ENCODE measurements around the gene CORIN.
"Not testable (repeated sequence)": the region's sequence is repeated elsewhere in the genome, so short reads cannot be mapped to it uniquely, and the experiment has no call there.

CORIN gene

DNA sequence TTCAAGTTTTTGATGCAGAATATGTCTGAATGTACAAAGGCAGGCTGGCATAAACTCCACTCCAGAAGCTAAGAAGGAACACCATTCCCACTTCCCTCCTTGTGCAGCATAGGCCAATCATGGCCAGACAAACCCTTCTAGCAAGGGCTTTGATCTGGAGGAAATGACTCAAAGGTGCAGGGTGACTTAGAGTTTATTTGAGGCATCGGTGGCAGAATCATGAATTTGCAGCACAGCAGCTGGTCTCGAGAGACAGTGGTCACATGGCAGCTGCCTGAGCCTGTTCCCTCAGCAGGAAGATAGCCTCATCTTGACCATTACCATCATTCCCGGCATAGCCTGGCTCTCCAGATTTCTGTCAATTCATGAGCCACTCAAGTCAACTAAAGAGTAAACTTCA is 198.3 kb downstream of the CORIN start:
- DNase-seq: no peak

DNA sequence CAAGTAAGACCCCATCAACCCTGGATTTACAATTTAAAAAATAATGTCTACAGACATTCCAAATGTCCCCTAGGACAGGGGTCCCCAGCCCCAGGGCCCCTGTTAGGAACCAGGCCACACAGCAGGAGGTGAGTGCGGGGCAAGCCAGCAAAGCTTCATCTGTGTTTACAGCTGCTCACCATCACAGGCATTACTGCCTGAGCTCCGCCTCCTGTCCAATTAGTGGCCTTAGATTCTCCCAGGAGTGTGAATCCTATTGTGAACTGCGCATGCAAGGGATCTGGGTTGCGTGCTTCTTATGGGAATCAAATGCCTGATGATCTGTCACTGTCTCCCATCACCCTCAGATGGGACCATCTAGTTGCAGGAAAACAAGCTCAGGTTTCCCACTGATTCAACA is 206.7 kb downstream of the CORIN start:
- DNase-seq: no peak

DNA sequence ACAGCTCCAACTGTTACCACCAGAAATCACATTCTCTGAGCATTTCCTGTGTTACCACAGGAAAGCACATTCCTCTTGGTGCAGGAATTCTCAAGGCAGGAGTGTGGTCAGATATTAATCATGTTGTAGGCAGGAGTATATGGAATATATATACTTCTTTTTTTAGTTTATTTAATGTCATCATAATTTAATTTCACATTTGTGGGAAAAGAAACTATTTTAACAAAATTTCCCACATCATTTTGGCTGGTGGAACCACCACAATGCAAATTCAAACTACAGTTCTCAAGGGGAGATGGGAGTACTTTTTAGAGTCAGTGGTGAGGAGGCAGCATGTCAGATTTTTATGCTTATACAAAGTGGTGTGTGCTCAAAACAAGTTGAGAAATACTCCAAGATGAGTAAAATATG is 213.8 kb downstream of the CORIN start:
- no peak for DNase-seq

DNA sequence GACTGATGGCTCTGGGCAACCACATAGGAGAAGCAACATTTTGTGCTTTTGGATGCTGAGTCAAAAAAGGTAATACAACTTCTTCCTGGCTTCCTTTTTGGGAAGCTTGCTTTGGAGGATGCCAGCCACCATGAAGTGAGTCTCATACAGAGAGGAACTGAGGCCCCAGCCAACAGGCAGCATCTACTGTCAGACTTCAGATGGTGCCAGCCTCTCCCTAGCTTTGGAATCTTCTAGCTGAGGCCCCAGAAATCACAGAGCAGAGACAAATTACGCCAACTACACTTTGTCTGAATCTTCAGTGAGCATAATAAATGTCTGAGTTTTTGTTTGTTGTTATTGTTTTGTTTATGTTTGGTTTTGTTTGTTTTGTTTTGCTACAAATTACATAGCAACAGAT is 216.7 kb downstream of the CORIN start:
- no peak for DNase-seq

DNA sequence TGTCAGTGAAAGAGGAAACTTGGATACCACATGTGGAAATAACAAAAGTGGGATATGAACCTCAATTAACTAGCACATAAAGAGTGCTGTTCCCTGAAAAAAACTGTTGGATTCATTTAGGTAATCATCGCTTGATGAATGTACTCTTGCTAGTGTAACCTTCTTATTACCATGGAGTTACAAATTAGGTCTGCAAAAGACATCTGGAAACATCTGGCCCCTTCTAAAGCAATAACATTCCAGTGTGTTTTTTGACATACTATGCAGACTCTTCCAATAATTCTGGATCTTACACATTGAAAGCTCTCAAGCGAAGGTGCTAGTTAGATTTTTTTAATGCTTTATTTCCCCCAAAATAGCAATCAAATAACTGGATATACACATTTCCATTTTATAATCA is 218.2 kb downstream of the CORIN start:
- no peak for DNase-seq

DNA sequence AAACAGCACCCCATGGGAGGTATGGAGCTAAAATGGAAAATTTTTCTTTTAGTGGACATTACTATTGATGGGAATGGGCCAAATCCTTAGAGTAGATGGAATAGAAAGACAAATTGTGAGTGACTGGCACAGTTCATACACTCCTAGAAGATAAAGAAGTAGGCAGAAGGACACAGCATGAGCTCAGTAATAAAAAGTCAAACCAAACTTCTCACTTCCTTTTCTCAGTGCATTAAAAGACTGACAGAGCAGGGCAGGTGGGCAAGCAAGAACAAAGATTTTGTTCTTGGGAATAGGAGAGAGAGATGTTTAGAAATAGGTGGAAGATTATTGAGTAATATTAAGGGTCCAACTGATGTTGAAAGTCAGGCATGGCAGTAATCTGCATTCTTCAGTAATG is 220.3 kb downstream of the CORIN start:
- no peak for DNase-seq

DNA sequence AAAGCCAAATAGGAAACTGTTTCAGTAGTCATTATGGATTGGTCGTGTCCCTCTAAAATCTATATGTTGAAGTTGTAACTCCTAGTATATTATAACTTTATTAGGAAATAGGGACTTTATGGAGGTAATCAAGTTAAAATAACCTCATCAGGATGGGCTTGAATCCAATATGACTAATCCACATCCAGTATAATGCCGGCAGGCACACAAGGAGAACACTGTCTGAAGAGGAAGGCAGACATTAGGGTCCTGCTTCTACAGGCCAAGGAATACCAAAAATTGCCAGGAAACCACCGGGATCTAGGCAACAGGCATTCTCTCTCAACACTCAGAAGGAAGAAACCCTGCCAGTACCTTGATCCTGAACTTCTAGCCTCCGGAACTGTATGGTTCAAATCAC is 222.5 kb downstream of the CORIN start:
- DNase-seq: no peak

DNA sequence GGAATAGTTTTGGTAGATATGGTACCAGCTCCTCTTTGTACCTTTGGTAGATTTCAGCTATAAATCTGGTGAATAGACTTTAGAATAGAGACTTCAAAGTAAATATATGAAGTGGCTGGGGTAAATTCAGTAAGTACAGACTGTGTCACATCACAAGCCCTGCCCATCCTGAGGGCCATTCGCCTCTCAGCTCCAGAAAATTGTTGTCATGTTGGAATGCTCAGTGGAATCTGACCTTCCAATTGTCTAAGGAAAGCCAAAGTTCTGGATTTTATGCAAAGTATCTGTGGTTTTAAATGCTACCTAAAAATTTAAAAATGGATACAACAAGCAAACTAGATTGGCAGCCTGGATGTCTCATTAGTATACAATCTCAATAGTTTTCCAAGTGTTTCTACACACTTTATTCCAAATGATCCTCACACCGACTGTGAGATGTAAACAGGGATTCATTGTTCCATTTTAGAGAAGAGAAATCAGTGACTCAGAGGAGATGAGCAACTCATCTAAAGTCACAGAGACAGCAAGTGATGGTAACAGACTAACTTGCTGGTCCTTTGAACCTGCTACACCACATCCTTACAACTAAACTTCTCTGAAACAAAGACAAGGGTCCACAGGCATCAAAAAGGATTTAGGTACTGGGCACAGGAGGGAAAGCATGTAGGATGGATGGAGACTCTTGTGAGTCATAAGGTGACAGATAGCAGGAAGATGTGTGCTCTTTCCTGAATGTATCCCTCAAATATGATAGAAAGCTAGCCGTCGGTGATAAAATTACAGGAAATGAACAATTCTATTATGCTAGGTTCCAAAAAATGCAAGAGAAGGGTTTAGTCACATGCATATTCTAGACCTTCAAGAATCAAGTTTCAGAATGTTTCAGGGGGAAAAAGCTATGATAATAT is 225.5 kb downstream of the CORIN start:
- no peak for DNase-seq

DNA sequence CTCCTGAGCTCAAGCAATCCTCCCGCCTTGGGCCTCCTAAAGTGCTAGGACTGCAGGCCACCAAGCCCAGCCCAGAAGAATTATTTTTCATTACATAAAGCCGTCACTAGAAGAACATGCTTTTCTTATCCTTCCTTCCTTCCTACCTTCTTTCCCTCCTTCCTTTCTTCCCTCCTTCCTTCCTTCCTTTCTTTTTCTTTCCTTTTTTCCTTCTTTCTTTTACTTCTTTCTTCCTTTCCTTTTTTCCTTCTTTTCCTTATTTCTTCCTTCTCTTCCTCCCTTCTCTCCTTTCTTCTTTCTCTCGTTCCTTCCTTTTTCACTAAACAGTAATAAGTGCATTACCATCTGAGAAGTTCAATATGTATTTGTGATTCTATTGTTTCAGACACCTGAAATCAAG is 231.4 kb downstream of the CORIN start:
- DNase-seq: no peak

DNA sequence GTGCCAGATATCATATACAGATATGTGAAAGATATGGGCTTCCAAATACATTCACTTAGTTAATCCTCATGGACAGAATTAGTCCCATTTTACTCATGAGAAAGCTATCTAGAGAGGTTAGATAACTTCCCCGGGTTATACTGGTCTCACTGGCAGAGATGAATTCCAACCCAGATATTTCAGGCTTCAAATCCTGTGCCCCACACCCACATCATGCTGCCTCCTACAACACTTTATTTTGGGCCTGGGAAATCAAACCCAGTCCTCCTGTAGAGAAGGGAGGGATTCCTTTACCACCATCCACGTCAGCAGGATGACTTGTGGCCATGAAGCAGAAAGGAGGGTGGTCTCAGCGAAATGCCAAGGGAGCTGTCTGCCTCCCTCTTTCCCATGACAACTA is 239.0 kb downstream of the CORIN start:
- DNase-seq: no peak

DNA sequence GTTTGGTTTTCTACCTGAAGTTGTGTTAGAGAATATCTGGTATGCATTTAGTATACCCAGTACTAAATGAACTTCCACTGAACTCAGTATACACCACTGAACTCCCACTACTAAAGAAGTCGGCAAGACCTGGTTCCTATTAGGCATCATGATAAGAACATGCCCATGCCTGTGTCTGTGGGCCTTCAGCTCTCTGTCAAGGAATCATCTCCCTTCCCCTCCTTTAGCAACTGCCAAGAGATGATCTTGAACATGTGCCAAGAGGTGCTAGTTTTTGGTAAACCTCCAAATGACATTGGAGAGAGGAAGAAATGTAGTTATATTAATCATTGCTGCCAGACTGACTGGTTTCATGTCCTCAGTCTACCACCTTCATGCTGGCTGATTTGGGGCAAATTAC is 239.5 kb downstream of the CORIN start:
- no peak for DNase-seq

DNA sequence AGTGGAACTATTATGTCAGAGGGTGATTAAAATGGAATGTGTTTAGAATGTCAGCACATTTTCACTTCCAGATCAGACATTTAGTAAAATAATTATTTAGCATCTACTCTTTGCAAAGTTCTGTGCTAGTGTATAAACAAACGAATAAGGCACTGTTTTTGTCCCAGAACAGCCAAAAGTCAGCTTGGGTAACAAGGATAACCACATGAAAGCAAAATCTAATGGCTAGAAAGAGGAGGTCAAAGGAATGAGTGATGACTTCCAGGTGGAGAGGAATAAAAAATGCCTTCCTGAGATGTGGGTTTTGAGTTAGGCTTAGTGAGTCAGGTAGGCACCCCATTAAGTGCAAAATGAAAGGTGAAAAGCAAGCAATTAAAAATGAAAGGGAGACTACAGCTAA is 240.2 kb downstream of the CORIN start:
- no peak for DNase-seq

DNA sequence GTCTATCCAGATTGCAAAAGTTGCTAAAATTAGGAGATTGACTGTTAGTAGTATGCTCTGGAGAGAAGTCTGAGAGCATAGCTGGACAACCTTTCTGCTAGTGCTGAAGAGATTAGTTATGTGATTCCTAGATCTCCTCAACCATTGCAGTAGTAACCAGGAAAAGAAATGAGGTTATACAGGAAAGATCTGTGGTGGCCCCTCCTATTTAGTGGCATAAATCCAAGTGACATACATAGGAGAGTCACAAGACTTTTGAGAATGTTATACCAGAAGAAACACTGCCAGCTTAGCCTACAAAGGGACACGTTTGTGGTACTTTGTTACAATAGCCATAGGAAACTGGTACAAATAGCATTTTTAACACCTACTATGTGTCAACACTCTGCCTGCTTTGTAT is 247.5 kb downstream of the CORIN start:
- DNase-seq: no peak

DNA sequence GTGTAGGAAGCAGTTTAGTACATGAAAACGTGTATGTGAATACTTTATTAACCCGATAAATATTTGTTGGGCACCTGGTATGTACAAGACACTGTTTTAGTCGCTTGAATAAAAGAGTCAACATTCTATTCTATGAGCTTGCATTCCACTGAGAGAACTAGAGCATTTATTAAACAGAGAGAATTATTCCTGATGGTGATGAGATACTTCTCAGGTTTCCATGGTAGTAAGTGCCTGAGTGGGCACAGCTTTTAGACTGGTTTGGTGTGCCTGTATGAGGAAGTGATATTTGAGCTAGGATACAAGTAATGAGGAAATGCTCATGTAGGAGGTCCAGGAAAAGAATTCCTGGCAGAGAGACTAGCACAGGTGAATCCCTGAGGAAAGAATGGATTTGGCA is 258.6 kb downstream of the CORIN start:
- no peak for DNase-seq

DNA sequence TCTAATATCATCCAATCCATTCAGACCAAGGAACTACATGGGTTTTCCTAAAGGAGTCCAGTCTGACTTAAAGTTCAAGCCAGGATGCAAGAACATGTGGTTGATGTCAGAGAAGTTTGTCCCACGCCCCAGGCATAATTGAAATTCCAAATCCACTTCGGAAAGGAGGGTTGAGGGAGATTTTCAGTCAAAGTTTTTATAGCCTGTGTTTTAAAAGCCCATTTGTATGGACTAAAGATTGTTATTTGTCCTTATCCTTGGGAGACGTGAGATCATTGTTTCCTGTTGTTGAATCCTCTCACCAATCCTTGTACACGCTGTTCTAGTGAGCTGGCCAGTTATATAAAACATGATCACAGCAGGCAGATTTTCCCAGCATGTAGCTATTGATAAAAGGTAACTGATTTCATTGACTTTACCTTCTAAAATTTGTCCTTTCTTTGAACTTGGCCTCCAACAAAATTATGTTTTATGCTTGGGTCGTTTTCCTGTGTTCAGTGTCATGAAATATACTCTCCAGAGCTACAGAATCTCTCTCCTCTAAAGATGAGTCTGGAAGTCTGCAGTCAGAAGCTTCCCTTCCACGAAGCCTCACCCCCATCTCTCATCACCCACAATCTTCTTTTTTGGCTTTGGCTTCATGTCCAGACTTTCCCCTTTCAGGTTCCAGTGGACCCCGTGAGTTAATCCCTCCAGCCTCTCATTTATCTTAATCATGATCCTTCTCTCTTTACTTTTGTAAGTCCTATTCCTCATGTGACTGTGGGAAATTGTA is 259.9 kb downstream of the CORIN start:
- DNase-seq: no peak

DNA sequence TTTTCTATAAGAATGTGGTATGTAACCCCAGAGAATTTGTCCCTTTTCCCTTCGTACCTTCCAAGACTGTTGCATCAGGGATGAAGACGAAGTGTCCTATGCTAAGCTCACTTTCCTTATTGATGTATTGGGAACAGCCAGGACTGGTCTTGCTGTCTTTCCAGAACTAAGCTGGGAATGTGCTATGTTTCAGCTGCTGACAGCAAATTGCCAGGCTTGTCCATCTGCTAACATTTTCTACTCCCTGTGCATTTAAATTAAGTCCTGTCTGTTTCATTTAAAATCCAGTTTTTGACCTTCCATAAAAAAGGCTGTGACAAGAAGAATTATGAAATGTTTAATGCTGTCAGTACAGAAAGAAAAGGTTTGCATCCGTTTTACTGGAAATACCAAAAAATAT is 264.9 kb downstream of the CORIN start:
- DNase-seq: no peak

DNA sequence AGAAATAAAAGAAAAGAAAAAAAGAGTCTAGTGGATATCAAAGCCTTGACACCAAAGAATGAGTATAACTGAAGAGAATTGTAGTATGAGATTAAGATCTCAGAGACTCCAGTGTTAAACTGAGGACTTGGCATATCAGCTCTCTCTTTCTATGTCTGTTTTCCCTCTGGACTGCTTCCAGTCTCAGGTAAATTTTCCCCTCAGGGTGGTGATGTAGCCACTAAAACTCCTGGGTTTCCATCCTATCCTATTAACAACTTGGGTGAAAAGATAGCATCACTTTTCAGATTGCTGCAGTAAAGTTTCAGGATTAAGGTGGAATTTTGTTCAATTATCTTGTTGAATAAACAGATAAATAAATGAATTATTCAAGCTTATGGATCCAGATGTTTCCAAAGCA is 267.1 kb downstream of the CORIN start:
- DNase-seq: no peak

DNA sequence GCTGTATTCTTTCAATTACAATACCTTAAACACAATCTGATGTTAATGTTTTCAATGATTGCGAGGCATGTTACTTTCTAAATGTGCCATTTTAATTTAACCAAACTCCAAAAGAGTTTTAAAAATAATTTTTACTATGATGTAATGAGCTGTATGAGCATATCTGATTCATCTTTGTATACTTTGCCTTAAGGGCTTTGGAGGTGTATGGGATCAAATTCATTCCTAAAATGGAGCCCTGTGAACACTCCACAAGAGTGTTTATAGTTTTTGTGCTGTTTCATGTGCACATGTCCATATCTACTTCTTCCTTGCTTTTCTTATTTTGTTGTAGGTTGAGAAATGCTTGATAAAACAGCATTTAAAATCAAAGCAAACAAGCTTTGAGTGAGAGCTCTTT is 270.4 kb downstream of the CORIN start:
- no peak for DNase-seq

DNA sequence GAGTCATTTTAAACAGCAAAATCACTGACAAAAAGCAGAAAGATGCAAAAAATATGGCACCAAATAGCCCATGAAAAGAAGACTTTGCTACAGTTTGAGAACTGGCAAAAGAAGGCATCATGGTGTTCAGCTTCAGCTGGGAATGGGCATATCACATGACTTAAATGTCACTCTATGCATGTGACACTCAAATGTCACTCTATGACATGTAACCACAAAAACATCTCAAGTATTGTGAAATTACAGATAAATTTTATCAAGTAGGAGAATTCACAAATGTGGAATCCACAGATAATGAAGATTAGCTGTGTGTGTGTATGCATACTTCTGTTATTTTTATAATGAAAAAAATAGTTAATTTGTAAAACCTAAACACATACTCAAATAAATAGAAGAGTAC is 270.9 kb downstream of the CORIN start:
- DNase-seq: no peak

DNA sequence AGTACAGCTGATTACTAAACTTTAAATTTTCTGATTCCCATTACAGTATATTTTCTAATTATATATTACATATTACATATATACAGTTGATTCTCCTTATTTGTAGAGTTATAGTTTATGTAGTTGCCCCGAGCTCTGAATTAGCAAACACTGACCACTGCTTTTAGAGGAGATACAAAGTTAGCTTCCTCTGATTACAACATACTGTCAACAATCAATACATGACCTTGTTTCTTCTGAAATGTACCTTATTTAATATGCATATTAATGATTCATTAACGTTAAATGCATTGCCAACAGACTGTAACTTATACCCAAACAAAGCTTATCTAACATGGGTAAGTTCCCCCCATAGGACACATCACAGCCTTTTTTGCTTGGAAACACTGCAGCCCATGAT is 271.3 kb downstream of the CORIN start:
- DNase-seq: no peak

DNA sequence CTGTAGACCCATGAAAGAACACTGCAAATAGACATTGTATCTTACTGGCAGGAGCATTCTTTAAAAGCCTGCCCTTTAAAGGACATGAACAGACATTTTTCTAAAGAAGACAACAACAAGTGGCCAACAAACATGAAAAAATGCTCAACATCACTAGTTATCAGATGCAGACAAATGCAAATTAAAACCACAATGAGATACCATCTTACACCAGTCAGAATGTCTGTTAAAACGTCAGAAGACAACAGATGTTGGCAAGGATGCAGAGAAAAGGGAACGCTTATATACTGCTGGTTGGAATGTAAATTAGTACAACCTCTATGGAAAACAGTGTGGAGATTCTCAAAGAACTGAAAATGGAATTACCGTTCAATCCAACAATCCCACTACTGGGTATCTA is 275.6 kb downstream of the CORIN start:
- DNase-seq: no peak

DNA sequence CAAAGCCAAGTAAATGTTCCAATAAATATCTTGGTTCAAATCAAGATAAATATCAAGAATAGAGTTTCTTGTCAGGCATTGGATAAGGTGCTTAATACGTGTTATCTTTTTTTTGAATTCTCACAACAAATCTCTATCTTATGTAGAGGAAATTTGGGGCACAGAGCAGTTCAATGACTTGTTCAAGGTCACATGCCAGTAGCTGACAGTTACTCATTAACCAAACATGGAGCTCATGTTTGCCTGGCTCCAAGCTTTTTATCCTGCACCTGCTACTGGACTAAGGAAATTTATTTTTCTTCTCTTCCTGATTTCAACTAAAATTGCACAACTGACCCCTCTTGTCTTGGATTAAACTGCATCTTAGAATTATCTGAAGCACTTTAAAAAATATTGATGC is 276.5 kb downstream of the CORIN start:
- no peak for DNase-seq

DNA sequence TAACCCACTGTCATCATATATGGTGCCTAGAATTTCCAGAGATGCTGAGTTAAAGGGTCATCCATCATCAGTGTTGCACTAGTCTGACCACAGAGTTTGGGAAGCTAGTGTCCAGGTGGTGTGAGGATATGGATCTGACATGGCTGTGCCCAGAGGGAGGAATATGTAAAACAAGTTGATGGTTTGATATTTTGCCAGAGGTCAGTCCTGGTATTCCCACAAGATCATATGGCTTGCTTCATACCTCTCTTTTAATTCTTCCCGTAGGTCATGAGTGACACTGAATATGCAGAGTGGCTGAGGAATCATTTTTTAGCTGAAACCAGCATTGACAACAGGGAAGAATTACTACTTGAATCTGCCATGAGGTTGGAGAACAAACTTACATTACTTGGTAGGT is 277.2 kb downstream of the CORIN start:
- no peak for DNase-seq

DNA sequence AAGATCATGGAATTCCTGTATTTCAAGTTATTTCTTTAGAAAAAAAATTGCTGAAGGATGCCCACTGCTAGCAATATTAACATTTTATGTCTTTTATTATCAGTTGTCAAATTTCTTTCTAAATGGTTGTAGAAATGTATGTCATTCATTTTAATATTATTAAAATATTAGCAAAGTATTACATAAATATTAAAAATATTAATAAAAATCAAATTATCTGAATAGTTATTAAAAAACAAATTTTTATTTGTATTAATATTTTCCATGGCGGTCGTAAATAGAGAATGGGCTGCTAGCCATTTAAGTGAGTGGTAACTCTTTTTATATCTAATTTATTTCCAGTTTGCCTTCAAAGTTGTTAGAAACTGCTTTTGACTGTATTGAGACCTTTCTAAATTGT is 280.6 kb downstream of the CORIN start:
- DNase-seq: no peak

DNA sequence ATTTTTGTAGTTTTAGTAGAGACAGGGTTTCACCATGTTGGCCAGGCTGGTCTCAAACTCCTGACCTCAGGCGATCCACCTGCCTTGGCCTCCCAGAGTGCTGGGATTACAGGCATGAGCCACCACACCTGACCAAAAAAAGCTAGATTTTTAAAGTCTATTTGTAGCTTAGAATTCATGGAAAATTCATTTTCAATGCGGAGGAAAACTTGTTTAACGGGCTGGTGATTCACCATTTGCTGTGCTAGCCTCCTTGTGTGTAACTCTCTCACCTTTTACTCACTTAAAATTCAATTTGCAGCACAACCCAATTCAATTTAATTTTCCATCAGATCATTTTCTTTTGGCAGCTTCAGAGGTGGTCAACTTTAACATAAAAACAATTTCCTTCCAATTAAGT is 281.9 kb downstream of the CORIN start:
- DNase-seq: not testable (repeated sequence)
